Measurements from ENCODE around the gene NASP. TPM values are rescaled to one million over a fixed set of nuclear protein-coding genes. Genes with fewer than 3 reads are reported as not detected.

The NASP gene
- total RNA-seq, 1 experiment from 2014 or later = 514 TPM

- Mint-ChIP-seq H3K9me3 (peaks cover 2 to 3% of the 10 kb centered on the region in 2 experiments; a peak in 3 of 5 replicates), H3K27me3 (ENCODE audit: low read depth) (peaks cover 3% of the 10 kb centered on the region; the same call in 1 of the 2 replicates), H3K4me3 (peak overlapping the region; percentile 99 to 100), H3K27ac (peak overlapping the region; percentile 99 to 100 (median 100)), H3K4me1 (peaks cover 15 to 26% of the 10 kb centered on the region in 2 experiments), H3K36me3 (ENCODE audit: insufficient read depth in 1 of 3, low read depth in 3 of 3) (peaks cover 22 to 29% (median 26%) of the 10 kb centered on the region in 3 experiments)
- Histone ChIP-seq H4K20me1 (ENCODE audit: control insufficient read depth, insufficient read depth, insufficient read length) (no peaks in the 10 kb centered on the region), H2BK5ac (ENCODE audit: insufficient read length, low read length) (no peak overlapping the region), H3T11ph (ENCODE audit: low read length) (no peak overlapping the region), H3K27me3 (ENCODE audit: insufficient read depth, low read length) (no peaks in the 10 kb centered on the region), H3K9ac (ENCODE audit: extremely low read depth, insufficient read length, low read length) (peak overlapping the region; percentile 57), H3K9me3 (ENCODE audit: control insufficient read depth, low read depth, low read length) (no peaks in the 10 kb centered on the region), H3K14ac (ENCODE audit: insufficient read depth, low read length) (no peak overlapping the region), H3K56ac (ENCODE audit: insufficient read length, low read depth, low read length) (no peak overlapping the region), H2BK20ac (ENCODE audit: low read depth, low read length, poor library complexity, severe bottlenecking) (no peak overlapping the region), H3K4me1 (ENCODE audit: insufficient read depth, low read length) (no peaks in the 10 kb centered on the region), H3K4ac (ENCODE audit: low read depth, low read length) (no peak overlapping the region), H2BK15ac (ENCODE audit: low read depth, low read length) (no peak overlapping the region), H4K91ac (ENCODE audit: insufficient read length, low read depth, low read length) (no peak overlapping the region), H2BK12ac (ENCODE audit: insufficient read length, low read depth, low read length) (no peak overlapping the region), H3K4me2 (ENCODE audit: insufficient read depth, insufficient read length, low read length) (peak overlapping the region; percentile 81), H2AFZ (ENCODE audit: low read length) (no peak overlapping the region), H3K23me2 (ENCODE audit: insufficient read length, low read depth, low read length, poor library complexity, severe bottlenecking) (peaks cover 6% of the 10 kb centered on the region), H3K79me1 (ENCODE audit: insufficient read depth, low read depth, low read length, poor library complexity, severe bottlenecking) (no peaks in the 10 kb centered on the region), H2AK5ac (ENCODE audit: insufficient read length, low read length) (no peak overlapping the region), H3K18ac (ENCODE audit: insufficient read length, low read depth, low read length) (no peak overlapping the region), H4K5ac (ENCODE audit: insufficient read length, low read depth, low read length) (no peak overlapping the region), H3K23ac (ENCODE audit: insufficient read length, low read depth, low read length) (no peak overlapping the region), H4K8ac (replicated peaks; ENCODE audit: insufficient read length, low read depth, low read length) (no peak overlapping the region), H3K79me2 (ENCODE audit: insufficient read depth, low read length) (peaks cover 35% of the 10 kb centered on the region), H2BK120ac (ENCODE audit: low read depth, low read length, poor library complexity, severe bottlenecking) (no peak overlapping the region), H3K27ac (ENCODE audit: insufficient read length, low read depth, low read length) (no peak overlapping the region)
- WGBS (ENCODE audit: extremely low coverage, insufficient read length, low lambda C conversion rate) = no CpG with 5 or more reads among the region's 19 CpGs
- DNase-seq = peak; percentile 97
- no peak for TF ChIP-seq CTCF (conservative IDR thresholded peaks at IDR 0.05)
These were observed 576 bp upstream of the NASP start for GRCh38 chr1:45583264-45583665.

Data from H9 (cell line).